ENCODE measurements around the gene PDE3A.

DNA sequence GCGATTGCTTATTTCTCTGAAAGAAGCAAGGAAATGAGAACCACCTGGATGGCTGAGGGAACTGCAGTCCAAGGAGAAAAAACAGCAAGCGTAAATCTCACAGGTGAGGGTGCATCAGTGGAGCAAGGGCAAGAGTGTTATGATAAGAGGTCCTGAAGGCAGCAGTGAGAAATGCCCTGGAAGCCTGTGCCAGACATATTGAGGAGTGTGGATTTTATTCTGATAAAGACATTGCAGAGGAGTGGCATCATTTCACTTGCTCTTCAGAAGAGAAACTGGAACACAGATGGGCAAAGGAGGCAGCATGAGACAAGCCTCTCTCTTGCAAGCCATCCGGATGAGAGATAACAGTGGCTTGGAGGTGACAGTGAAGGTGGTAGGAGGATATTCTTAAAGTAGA lies 78.5 kb downstream of the PDE3A start:
- TF ChIP-seq, protein P1, sequence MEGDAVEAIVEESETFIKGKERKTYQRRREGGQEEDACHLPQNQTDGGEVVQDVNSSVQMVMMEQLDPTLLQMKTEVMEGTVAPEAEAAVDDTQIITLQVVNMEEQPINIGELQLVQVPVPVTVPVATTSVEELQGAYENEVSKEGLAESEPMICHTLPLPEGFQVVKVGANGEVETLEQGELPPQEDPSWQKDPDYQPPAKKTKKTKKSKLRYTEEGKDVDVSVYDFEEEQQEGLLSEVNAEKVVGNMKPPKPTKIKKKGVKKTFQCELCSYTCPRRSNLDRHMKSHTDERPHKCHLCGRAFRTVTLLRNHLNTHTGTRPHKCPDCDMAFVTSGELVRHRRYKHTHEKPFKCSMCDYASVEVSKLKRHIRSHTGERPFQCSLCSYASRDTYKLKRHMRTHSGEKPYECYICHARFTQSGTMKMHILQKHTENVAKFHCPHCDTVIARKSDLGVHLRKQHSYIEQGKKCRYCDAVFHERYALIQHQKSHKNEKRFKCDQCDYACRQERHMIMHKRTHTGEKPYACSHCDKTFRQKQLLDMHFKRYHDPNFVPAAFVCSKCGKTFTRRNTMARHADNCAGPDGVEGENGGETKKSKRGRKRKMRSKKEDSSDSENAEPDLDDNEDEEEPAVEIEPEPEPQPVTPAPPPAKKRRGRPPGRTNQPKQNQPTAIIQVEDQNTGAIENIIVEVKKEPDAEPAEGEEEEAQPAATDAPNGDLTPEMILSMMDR (conservative IDR thresholded peaks at IDR 0.05; ENCODE audit: low read depth, low read length), result no peak
- TF ChIP-seq BHLHE40 (IDR thresholded peaks at IDR 0.05; ENCODE audit: low read depth, low read length) (no peak), RAD21 (IDR thresholded peaks at IDR 0.05; ENCODE audit: low read length) (no peak), POLR2A (IDR thresholded peaks at IDR 0.05; ENCODE audit: low read depth, low read length) (no peak), RFX5 (IDR thresholded peaks at IDR 0.05; ENCODE audit: low read depth, low read length) (no peak), MXI1 (IDR thresholded peaks at IDR 0.05; ENCODE audit: borderline replicate concordance, low read depth, low read length) (no peak)
- TF ChIP-seq, protein P2, sequence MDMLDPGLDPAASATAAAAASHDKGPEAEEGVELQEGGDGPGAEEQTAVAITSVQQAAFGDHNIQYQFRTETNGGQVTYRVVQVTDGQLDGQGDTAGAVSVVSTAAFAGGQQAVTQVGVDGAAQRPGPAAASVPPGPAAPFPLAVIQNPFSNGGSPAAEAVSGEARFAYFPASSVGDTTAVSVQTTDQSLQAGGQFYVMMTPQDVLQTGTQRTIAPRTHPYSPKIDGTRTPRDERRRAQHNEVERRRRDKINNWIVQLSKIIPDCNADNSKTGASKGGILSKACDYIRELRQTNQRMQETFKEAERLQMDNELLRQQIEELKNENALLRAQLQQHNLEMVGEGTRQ (IDR thresholded peaks at IDR 0.05; ENCODE audit: low read depth, low read length), result no peak

Data from IMR-90 (cell line).